Endothelial cell of umbilical vein (primary cell): ENCODE data around the gene PPP1R12A.

ENCODE experiments used
- JUN ChIP-seq: IDR thresholded peaks from 2 replicates; pipeline ENCODE4 v1.6.1; 2011; ENCODE audit warnings: borderline replicate concordance, low read depth; ENCODE audit not compliant: insufficient read length, insufficient read depth
- POLR2A ChIP-seq: IDR thresholded peaks from 2 replicates; pipeline ENCODE4 v1.6.1; 2012; ENCODE audit warnings: low read depth, mild to moderate bottlenecking, control low read depth, low read length
- POLR2AphosphoS5 ChIP-seq: IDR thresholded peaks from 2 replicates; pipeline ENCODE4 v1.6.1; 2012; ENCODE audit warnings: low read depth, mild to moderate bottlenecking, control low read depth, low read length, moderate library complexity; ENCODE audit not compliant: insufficient read depth
- TF ChIP-seq, protein P1 (sequence below), 2 donors: IDR thresholded peaks; 1 replicate in 1 of 2; 2 replicates in 1 of 2; pipeline ENCODE4 v1.5.1; 2011; ENCODE audit warnings: low read length in 2 of 2, mild to moderate bottlenecking in 2 of 2, moderate library complexity in 2 of 2, control low read depth in 1 of 2, inconsistent platforms in 1 of 2, low read depth in 1 of 2; ENCODE audit not compliant: insufficient read depth in 1 of 2; ENCODE audit errors: extremely low read depth in 1 of 2

GRCh38 chr12:79778802-79779448 is 156.0 kb downstream of the PPP1R12A start:
- TF ChIP-seq, protein P1, sequence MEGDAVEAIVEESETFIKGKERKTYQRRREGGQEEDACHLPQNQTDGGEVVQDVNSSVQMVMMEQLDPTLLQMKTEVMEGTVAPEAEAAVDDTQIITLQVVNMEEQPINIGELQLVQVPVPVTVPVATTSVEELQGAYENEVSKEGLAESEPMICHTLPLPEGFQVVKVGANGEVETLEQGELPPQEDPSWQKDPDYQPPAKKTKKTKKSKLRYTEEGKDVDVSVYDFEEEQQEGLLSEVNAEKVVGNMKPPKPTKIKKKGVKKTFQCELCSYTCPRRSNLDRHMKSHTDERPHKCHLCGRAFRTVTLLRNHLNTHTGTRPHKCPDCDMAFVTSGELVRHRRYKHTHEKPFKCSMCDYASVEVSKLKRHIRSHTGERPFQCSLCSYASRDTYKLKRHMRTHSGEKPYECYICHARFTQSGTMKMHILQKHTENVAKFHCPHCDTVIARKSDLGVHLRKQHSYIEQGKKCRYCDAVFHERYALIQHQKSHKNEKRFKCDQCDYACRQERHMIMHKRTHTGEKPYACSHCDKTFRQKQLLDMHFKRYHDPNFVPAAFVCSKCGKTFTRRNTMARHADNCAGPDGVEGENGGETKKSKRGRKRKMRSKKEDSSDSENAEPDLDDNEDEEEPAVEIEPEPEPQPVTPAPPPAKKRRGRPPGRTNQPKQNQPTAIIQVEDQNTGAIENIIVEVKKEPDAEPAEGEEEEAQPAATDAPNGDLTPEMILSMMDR (IDR thresholded peaks at IDR 0.05; ENCODE audit: extremely low read depth in 1 of 2, insufficient read depth in 1 of 2, low read depth in 1 of 2, low read length in 2 of 2) = no peak
- TF ChIP-seq POLR2A (no peak), POLR2AphosphoS5 (no peak), JUN (no peak)
